Suprapubic skin (tissue), 4 donors: ENCODE results near the gene NRARP. TPM values are rescaled to one million over a fixed set of nuclear protein-coding genes. Genes with fewer than 3 reads are reported as not detected.

Experiments used
- DNase-seq, 2 donors: peaks; one replicate each; pipeline ENCODE4 v3.0.0-alpha.2; 2019; ENCODE audit warnings: low spot score in 2 of 2
- H3K27ac ChIP-seq: fragments of 200-600 bp; sonication (generic); one replicate; pipeline ENCODE4 v1.5.1; 2019
- H3K27me3 ChIP-seq: fragments of 200-600 bp; sonication (generic); one replicate; pipeline ENCODE4 v1.5.1; 2019
- H3K36me3 ChIP-seq: fragments of 200-600 bp; sonication (generic); one replicate; pipeline ENCODE4 v1.5.1; 2019
- H3K4me1 ChIP-seq: fragments of 200-600 bp; sonication (generic); one replicate; pipeline ENCODE4 v1.5.1; 2019
- H3K4me3 ChIP-seq: fragments of 200-600 bp; sonication (generic); one replicate; pipeline ENCODE4 v1.5.1; 2019; ENCODE audit warnings: mild to moderate bottlenecking
- H3K9me3 ChIP-seq: fragments of 200-600 bp; sonication (generic); one replicate; pipeline ENCODE4 v1.5.1; 2019
- EP300 ChIP-seq: sonication (generic); formaldehyde crosslinking; IDR thresholded peaks from one replicate; pipeline ENCODE4 v1.6.1; 2017; ENCODE audit warnings: antibody characterized with exemption
- POLR2A ChIP-seq, 2 donors: fragments of 450-650 bp; IDR thresholded peaks; one replicate each; pipeline ENCODE4 v1.6.1; 2017; ENCODE audit warnings: antibody characterized with exemption in 2 of 2, mild to moderate bottlenecking in 2 of 2, moderate library complexity in 2 of 2
- POLR2AphosphoS5 ChIP-seq, 3 donors: sonication (generic); formaldehyde crosslinking; IDR thresholded peaks; one replicate each; pipeline ENCODE4 v1.6.1; 2017; ENCODE audit warnings: antibody characterized with exemption in 3 of 3
- WGBS: methylation state at CpG from one replicate; pipeline ENCODE4 v1.1.5; 2018; 5-methylcytosine and 5-hydroxymethylcytosine counted together
- total RNA-seq, 4 donors: library from RNA; depleted of rRNA; stranded (reverse); fragments of >200 nt; gene quantifications; one replicate each; pipeline ENCODE4 v1.1.0, GENCODE V29; 2016
- TF ChIP-seq, protein P1 (sequence below), 2 donors: fragments of 200-600 bp in 1 of 2; fragments of 450-650 bp in 1 of 2; sonication (generic) in 1 of 2; IDR thresholded peaks; one replicate each; pipeline ENCODE4 v1.5.1; 2016 to 2019; ENCODE audit warnings: antibody characterized with exemption in 2 of 2, mild to moderate bottlenecking in 1 of 2, moderate library complexity in 1 of 2

The NRARP gene
- total RNA-seq, 4 donors from 2014 or later: 25.3 to 69.0 (median 65.5) TPM

- TF ChIP-seq POLR2A (IDR thresholded peaks at IDR 0.05) (no peak), EP300 (no peak), POLR2AphosphoS5 (IDR thresholded peaks at IDR 0.05) (no peak)
- TF ChIP-seq, protein P1, sequence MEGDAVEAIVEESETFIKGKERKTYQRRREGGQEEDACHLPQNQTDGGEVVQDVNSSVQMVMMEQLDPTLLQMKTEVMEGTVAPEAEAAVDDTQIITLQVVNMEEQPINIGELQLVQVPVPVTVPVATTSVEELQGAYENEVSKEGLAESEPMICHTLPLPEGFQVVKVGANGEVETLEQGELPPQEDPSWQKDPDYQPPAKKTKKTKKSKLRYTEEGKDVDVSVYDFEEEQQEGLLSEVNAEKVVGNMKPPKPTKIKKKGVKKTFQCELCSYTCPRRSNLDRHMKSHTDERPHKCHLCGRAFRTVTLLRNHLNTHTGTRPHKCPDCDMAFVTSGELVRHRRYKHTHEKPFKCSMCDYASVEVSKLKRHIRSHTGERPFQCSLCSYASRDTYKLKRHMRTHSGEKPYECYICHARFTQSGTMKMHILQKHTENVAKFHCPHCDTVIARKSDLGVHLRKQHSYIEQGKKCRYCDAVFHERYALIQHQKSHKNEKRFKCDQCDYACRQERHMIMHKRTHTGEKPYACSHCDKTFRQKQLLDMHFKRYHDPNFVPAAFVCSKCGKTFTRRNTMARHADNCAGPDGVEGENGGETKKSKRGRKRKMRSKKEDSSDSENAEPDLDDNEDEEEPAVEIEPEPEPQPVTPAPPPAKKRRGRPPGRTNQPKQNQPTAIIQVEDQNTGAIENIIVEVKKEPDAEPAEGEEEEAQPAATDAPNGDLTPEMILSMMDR (IDR thresholded peaks at IDR 0.05): no peak
Measured at GRCh38 chr9:137303893-137304382, 1.9 kb upstream of the NRARP start.

DNA sequence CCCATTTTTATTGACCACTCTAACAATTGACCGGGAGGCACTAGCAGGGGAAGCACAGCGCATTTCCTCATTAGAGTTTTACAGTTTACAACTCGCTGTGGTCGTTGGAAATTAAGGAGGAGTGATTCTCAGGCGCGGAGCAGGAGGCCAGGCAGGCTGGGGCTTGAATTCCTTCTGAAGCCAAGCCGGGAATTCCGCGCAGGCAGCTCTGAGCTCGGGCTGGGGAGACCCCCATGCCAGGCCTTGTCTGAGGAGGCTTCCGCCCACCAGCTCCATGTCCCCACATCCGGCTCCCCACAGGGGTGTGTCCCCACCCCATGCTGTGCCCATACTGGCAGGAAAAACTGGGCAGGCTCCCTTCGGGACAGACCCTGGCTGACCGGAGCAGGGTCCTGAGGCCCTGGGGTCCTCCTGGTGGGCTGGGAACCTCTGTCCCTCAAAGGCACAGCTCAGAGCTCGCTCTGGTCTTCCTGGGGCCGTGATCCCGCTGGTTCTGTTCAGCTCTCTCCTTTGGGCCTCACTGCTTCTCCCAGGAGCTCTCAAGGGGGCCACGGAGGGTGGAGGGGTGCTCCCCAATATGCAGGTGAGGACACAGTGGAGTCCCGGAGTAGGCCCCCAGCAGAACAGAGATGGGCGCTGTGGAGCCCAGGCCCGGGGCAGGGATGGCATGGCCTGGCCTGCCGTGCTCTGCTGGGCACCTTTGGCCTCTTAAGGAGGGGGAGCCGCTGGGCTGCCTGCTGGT, 1.3 kb upstream of the NRARP start:
- H3K4me1 ChIP-seq: peaks cover 87% of the 10 kb centered on the region
- peak overlapping the region; percentile 62 for H3K4me3 ChIP-seq
- TF ChIP-seq POLR2A (IDR thresholded peaks at IDR 0.05) (no peak), POLR2AphosphoS5 (IDR thresholded peaks at IDR 0.05) (no peak), EP300 (no peak)
- TF ChIP-seq, protein P1 (IDR thresholded peaks at IDR 0.05): no peak
- peak in 1 of 2 donors; percentile 75 for DNase-seq
- H3K27me3 ChIP-seq: peaks cover 34% of the 10 kb centered on the region
- peak overlapping the region; percentile 86 for H3K27ac ChIP-seq
- H3K9me3 ChIP-seq: no peaks in the 10 kb centered on the region
- no peaks in the 10 kb centered on the region for H3K36me3 ChIP-seq
- WGBS: 48% methylated on average over 19 of the region's 23 CpGs

More at GRCh38 chr9:137303893-137304382, 1.9 kb upstream of the NRARP start:
- H3K27me3 ChIP-seq: peaks cover 27% of the 10 kb centered on the region
- H3K27ac ChIP-seq: peak overlapping the region; percentile 86
- 67% methylated on average over 21 of the region's 22 CpGs for WGBS
- peaks cover 83% of the 10 kb centered on the region for H3K4me1 ChIP-seq
- DNase-seq: peak in 1 of 2 donors; percentile 67
- H3K9me3 ChIP-seq: no peaks in the 10 kb centered on the region
- H3K36me3 ChIP-seq: no peaks in the 10 kb centered on the region
- peak overlapping the region; percentile 62 for H3K4me3 ChIP-seq

- no peak for TF ChIP-seq EP300
- TF ChIP-seq POLR2AphosphoS5 (IDR thresholded peaks at IDR 0.05): no peak
- TF ChIP-seq, protein P1 (IDR thresholded peaks at IDR 0.05): peak in 1 of 2 donors; percentile 49
- no peak for TF ChIP-seq POLR2A (IDR thresholded peaks at IDR 0.05)
- H3K9me3 ChIP-seq: no peaks in the 10 kb centered on the region
- peak overlapping the region; percentile 62 for H3K4me3 ChIP-seq
- H3K27me3 ChIP-seq: peaks cover 36% of the 10 kb centered on the region
- H3K4me1 ChIP-seq: peaks cover 85% of the 10 kb centered on the region
- H3K27ac ChIP-seq: peak overlapping the region; percentile 86
- DNase-seq: peak in 1 of 2 donors; percentile 79
- 0% methylated on average over 12 of the region's 78 CpGs for WGBS
- no peaks in the 10 kb centered on the region for H3K36me3 ChIP-seq
Measured at GRCh38 chr9:137302449-137303150, 529 bp upstream of the NRARP start.

DNA sequence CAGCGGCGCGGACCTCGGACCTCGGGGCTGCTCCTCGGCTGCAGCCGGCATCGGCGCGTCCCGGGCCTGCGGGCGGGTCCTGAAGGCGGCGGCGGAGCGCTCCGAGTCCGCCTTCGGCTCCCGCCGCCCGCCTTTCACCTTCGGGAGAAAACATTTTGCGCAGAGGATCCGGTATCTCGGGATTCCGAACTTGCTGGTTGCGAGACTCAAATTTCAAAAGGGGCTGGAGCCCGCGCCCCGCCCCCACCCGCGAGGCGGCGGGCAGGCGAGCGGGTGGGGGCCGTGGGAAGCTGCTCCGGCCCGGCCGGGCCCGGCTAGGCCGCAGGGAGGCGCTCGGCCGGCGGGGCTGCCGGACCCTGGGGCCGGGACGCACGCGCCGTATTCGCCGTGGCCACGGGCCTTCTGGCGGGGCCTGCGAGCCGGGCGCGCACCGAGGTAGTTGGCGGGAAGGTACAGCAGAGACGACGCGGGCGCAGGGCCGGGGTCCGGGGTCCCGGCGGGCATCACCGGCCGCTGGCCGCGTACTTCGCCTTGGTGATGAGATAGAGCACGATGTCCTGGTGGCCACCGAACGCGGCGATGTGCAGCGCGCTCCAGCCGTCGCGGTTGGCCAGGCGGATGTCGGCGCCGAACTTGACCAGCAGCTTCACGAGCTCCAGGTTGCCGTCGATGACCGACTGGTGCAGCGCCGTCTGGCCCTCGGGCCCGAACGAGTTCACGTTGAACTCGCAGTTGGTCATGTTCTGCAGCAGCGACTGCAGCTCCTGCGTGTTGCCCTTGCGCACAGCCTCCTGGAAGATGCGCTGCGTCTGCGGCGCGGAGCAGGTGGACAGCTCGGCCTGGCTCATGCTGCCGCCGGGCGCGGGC, 757 bp downstream of the NRARP start:
- peak in 1 of 2 donors; percentile 62 for DNase-seq
- Histone ChIP-seq H3K4me3 (peak overlapping the region; percentile 62), H3K4me1 (peaks cover 80% of the 10 kb centered on the region), H3K9me3 (no peaks in the 10 kb centered on the region), H3K27ac (peak overlapping the region; percentile 69), H3K27me3 (peaks cover 44% of the 10 kb centered on the region), H3K36me3 (no peaks in the 10 kb centered on the region)
- TF ChIP-seq, protein P1 (IDR thresholded peaks at IDR 0.05): no peak
- no peak for TF ChIP-seq POLR2AphosphoS5 (IDR thresholded peaks at IDR 0.05)
- no peak for TF ChIP-seq POLR2A (IDR thresholded peaks at IDR 0.05)
- no peak for TF ChIP-seq EP300
- 0% methylated on average over 1 of the region's 115 CpGs for WGBS
